ENCODE measurements around the gene BDKRB2. TPM values are rescaled to one million over a fixed set of nuclear protein-coding genes. Genes with fewer than 3 reads are reported as not detected.

The BDKRB2 gene
- total RNA-seq, 1 experiment from 2014 or later = 0.28 TPM

DNA sequence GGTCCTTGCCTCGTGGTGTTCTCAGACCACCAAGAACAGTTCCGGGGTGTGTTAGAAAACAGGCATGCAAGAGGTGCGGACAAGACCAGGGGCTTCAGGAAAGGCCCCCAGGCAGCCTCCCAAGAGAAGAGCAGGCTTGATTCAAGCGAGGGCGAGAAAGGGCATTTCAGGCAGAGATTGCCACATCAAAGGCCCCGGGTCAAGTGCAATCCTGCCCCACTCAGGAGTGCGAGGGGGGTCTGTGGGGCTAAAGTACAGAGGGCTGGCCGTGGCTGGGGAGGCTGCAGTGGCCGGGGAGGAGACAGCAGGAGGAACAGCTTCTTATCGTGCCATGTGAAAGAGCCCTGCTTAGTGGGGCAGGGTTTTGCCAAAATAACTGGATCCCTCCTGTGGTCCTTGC lies 2.7 kb upstream of the BDKRB2 start:
- H4K20me1 ChIP-seq (ENCODE audit: insufficient read depth) = no peaks in the 10 kb centered on the region
- H3K4me1 ChIP-seq (replicated peaks; ENCODE audit: insufficient read depth) = peaks cover 37% of the 10 kb centered on the region
- H3K36me3 ChIP-seq (ENCODE audit: low read depth) = no peaks in the 10 kb centered on the region
- peaks cover 27% of the 10 kb centered on the region for H3F3A ChIP-seq (ENCODE audit: insufficient read depth, low read depth)
- DNase-seq = no peak
- H3K4me2 ChIP-seq = no peak overlapping the region
- H3K27me3 ChIP-seq (ENCODE audit: insufficient read depth, low read depth) = no peaks in the 10 kb centered on the region
- H3K79me2 ChIP-seq (ENCODE audit: low read depth) = peaks cover 7% of the 10 kb centered on the region; the same call in 1 of the 2 replicates
- no peak overlapping the region for H2AFZ ChIP-seq
- no peaks in the 10 kb centered on the region for H3K9me3 ChIP-seq (ENCODE audit: insufficient read depth, low read depth)
- no peaks in the 10 kb centered on the region for H3K9me2 ChIP-seq (ENCODE audit: insufficient read depth)
- BruUV-seq (replicated peaks) = no TSS peak
- no peak overlapping the region for H3K4me3 ChIP-seq
- POLR2A ChIA-PET (ENCODE audit: unreplicated experiment) = no interaction called here
- CTCF ChIA-PET = no interaction called here
- intact Hi-C loops (cut with micrococcal nuclease; ENCODE audit: unreplicated experiment) = loop anchor here (5.0 to 10.0 kb wide), 2 partner anchors 65 to 97 kb away; no protein-coding TSS in a partner anchor
- TF ChIP-seq, protein P1, sequence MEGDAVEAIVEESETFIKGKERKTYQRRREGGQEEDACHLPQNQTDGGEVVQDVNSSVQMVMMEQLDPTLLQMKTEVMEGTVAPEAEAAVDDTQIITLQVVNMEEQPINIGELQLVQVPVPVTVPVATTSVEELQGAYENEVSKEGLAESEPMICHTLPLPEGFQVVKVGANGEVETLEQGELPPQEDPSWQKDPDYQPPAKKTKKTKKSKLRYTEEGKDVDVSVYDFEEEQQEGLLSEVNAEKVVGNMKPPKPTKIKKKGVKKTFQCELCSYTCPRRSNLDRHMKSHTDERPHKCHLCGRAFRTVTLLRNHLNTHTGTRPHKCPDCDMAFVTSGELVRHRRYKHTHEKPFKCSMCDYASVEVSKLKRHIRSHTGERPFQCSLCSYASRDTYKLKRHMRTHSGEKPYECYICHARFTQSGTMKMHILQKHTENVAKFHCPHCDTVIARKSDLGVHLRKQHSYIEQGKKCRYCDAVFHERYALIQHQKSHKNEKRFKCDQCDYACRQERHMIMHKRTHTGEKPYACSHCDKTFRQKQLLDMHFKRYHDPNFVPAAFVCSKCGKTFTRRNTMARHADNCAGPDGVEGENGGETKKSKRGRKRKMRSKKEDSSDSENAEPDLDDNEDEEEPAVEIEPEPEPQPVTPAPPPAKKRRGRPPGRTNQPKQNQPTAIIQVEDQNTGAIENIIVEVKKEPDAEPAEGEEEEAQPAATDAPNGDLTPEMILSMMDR (conservative IDR thresholded peaks at IDR 0.05) = no peak
- TF ChIP-seq EZH2 (IDR thresholded peaks at IDR 0.05; ENCODE audit: low read depth) = no peak
- no peak overlapping the region for H3K27ac ChIP-seq

GRCh38 chr14:96202441-96203094 lies 2.1 kb upstream of the BDKRB2 start:
- BruUV-seq (replicated peaks) = no TSS peak
- no peak overlapping the region for H3K27ac ChIP-seq
- no peaks in the 10 kb centered on the region for H3K9me3 ChIP-seq (ENCODE audit: insufficient read depth, low read depth)
- peaks cover 7% of the 10 kb centered on the region; the same call in 1 of the 2 replicates for H3K79me2 ChIP-seq (ENCODE audit: low read depth)
- ChIA-PET CTCF (no interaction called here), POLR2A (ENCODE audit: unreplicated experiment) (no interaction called here)
- H3K9me2 ChIP-seq (ENCODE audit: insufficient read depth) = no peaks in the 10 kb centered on the region
- H3K4me2 ChIP-seq = no peak overlapping the region
- H3K4me3 ChIP-seq = no peak overlapping the region
- H3K4me1 ChIP-seq (replicated peaks; ENCODE audit: insufficient read depth) = peaks cover 40% of the 10 kb centered on the region
- intact Hi-C loops (cut with micrococcal nuclease; ENCODE audit: unreplicated experiment) = loop anchor here (5.0 to 10.0 kb wide), 2 partner anchors 65 to 98 kb away; no protein-coding TSS in a partner anchor
- no peak for TF ChIP-seq EZH2 (IDR thresholded peaks at IDR 0.05; ENCODE audit: low read depth)
- TF ChIP-seq, protein P1 (conservative IDR thresholded peaks at IDR 0.05) = no peak
- no peak for DNase-seq
- no peaks in the 10 kb centered on the region for H3K36me3 ChIP-seq (ENCODE audit: low read depth)
- H4K20me1 ChIP-seq (ENCODE audit: insufficient read depth) = no peaks in the 10 kb centered on the region
- peaks cover 27% of the 10 kb centered on the region for H3F3A ChIP-seq (ENCODE audit: insufficient read depth, low read depth)
- no peaks in the 10 kb centered on the region for H3K27me3 ChIP-seq (ENCODE audit: insufficient read depth, low read depth)
- no peak overlapping the region for H2AFZ ChIP-seq

DNA sequence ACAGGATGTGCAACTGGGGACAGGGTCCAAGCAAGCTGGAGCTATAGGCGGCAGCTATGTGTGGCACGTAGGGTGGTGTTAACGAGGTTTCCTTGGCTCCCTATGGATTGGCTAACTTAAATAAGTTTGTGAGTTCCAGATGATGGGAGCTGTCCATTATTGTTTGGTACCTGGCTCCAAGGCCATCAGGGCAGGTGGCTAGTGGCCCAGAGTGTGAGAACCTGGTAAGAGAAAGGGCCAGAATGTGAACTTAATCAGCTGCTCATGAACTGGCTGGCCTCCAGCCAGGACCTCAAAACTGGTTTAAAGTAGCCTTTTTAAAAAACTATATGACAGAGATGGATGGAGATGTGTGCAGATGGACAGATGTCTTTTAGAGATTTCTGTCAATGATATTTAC lies 1.5 kb upstream of the BDKRB2 start:
- DNase-seq = no peak
- Histone ChIP-seq H3K27ac (peak overlapping the region; percentile 68; the same call in 1 of the 2 replicates), H3K4me3 (no peak overlapping the region), H3K36me3 (ENCODE audit: low read depth) (no peaks in the 10 kb centered on the region), H3K9me2 (ENCODE audit: insufficient read depth) (no peaks in the 10 kb centered on the region), H3K4me2 (peak overlapping the region; percentile 86), H2AFZ (no peak overlapping the region), H3K4me1 (replicated peaks; ENCODE audit: insufficient read depth) (peaks cover 40% of the 10 kb centered on the region), H3F3A (ENCODE audit: insufficient read depth, low read depth) (peaks cover 27% of the 10 kb centered on the region), H4K20me1 (ENCODE audit: insufficient read depth) (no peaks in the 10 kb centered on the region), H3K9me3 (ENCODE audit: insufficient read depth, low read depth) (no peaks in the 10 kb centered on the region), H3K79me2 (ENCODE audit: low read depth) (peaks cover 7% of the 10 kb centered on the region; the same call in 1 of the 2 replicates), H3K27me3 (ENCODE audit: insufficient read depth, low read depth) (no peaks in the 10 kb centered on the region)
- ChIA-PET CTCF (no interaction called here), POLR2A (ENCODE audit: unreplicated experiment) (no interaction called here)
- no TSS peak for BruUV-seq (replicated peaks)
- TF ChIP-seq EZH2 (IDR thresholded peaks at IDR 0.05; ENCODE audit: low read depth) = no peak
- intact Hi-C loops (cut with micrococcal nuclease; ENCODE audit: unreplicated experiment) = loop anchor here (5.0 to 10.0 kb wide), 2 partner anchors 64 to 98 kb away; no protein-coding TSS in a partner anchor

All from PC-9 (cell line).